Esophagus muscularis mucosa (tissue), 3 donors: ENCODE data around the gene NRARP.
A peak's percentile ranks its signal among the peaks of the same experiment; 100 is the strongest.

ENCODE experiments used
- CTCF ChIP-seq, 3 experiments: fragments of 200-600 bp in 2 of 3; fragments of 450-650 bp in 1 of 3; sonication (generic) in 2 of 3; IDR thresholded peaks; one replicate each; pipeline ENCODE4 v1.5.1; 2017 to 2019; ENCODE audit warnings: antibody characterized with exemption in 3 of 3, mild to moderate bottlenecking in 2 of 3, moderate library complexity in 1 of 3
- POLR2A ChIP-seq: fragments of 450-650 bp; IDR thresholded peaks from one replicate; pipeline ENCODE4 v1.6.1; 2017; ENCODE audit warnings: antibody characterized with exemption, moderate library complexity, mild to moderate bottlenecking, low read depth
- POLR2AphosphoS5 ChIP-seq, 2 donors: sonication (generic); formaldehyde crosslinking; IDR thresholded peaks; one replicate each; pipeline ENCODE4 v1.6.1; 2017; ENCODE audit warnings: antibody characterized with exemption in 2 of 2

- TF ChIP-seq CTCF (IDR thresholded peaks at IDR 0.05) (peak in 1 of 3 experiments; percentile 26), POLR2AphosphoS5 (IDR thresholded peaks at IDR 0.05) (peak in 1 of 2 donors; percentile 52), POLR2A (no peak)
Observed at GRCh38 chr9:137305060-137305797, 3.2 kb upstream of the NRARP start.
